ENCODE measurements around the gene NKAIN4.

Gene NKAIN4

DNA sequence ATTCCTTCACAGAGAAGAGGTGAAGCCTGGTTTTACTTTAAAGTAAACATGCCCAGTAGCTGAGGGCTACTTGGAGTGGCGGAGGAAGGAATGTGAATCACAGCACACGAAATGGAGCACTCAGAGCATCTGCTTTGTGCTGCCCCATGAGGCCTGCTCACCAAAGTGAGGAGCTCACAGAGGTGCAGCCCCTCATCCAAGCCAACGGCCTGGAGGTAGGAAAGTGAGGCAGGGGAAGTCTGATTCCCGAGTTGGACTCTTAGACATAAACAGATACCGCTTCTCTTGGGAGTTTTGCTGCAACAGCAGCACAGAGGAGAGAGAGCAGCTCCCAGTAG is 41.9 kb downstream of the NKAIN4 start:
- Histone ChIP-seq H3K27ac (no peak overlapping the region), H3K9me3 (no peaks in the 10 kb centered on the region), H3K27me3 (no peaks in the 10 kb centered on the region), H3K36me3 (peaks cover 11 to 72% (median 50%) of the 10 kb centered on the region in 3 donors), H3K4me3 (no peak overlapping the region), H3K4me1 (peaks cover 0 to 56% (median 34%) of the 10 kb centered on the region in 4 donors)
- intact Hi-C loops (cut with DNase I; ENCODE audit: low total_unique reads), result no loop called here
- DNase-seq, result no peak
- TF ChIP-seq, protein P1, sequence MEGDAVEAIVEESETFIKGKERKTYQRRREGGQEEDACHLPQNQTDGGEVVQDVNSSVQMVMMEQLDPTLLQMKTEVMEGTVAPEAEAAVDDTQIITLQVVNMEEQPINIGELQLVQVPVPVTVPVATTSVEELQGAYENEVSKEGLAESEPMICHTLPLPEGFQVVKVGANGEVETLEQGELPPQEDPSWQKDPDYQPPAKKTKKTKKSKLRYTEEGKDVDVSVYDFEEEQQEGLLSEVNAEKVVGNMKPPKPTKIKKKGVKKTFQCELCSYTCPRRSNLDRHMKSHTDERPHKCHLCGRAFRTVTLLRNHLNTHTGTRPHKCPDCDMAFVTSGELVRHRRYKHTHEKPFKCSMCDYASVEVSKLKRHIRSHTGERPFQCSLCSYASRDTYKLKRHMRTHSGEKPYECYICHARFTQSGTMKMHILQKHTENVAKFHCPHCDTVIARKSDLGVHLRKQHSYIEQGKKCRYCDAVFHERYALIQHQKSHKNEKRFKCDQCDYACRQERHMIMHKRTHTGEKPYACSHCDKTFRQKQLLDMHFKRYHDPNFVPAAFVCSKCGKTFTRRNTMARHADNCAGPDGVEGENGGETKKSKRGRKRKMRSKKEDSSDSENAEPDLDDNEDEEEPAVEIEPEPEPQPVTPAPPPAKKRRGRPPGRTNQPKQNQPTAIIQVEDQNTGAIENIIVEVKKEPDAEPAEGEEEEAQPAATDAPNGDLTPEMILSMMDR (IDR thresholded peaks at IDR 0.05), result no peak

DNA sequence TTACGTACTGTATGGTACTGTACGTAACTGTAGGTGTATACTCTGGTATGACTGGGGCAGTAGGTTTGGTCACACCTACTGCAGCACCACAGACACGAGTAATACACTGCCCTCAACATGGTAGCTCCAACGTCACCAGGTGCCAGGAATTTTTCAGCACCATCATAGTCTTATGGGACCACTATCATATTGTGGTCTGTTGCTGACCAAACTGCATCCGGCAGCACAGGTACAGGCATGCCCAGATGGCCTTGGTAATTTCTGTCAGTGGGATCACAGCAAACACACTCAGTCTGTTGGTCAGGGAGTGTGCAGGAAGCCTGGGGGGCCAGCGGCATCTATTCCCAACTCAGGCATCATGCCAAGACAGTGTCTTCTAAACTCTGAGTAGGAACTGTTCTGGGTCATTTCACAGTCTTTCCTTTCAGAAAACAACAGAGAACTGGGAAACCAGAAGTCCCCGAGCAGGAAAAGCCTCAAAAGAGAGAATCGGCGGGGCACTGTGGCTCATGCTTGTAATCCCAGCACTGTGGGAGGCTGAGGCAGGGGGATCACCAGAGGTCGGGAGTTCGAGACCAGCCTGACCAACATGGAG is 44.2 kb downstream of the NKAIN4 start:
- Histone ChIP-seq H3K36me3 (peaks cover 11 to 93% (median 65%) of the 10 kb centered on the region in 3 donors), H3K9me3 (no peaks in the 10 kb centered on the region), H3K27me3 (no peaks in the 10 kb centered on the region), H3K4me3 (no peak overlapping the region), H3K4me1 (peaks cover 0 to 48% (median 27%) of the 10 kb centered on the region in 4 donors), H3K27ac (no peak overlapping the region)
- no peak for DNase-seq
- TF ChIP-seq, protein P1 (IDR thresholded peaks at IDR 0.05), result no peak
- intact Hi-C loops (cut with DNase I; ENCODE audit: low total_unique reads), result no loop called here

DNA sequence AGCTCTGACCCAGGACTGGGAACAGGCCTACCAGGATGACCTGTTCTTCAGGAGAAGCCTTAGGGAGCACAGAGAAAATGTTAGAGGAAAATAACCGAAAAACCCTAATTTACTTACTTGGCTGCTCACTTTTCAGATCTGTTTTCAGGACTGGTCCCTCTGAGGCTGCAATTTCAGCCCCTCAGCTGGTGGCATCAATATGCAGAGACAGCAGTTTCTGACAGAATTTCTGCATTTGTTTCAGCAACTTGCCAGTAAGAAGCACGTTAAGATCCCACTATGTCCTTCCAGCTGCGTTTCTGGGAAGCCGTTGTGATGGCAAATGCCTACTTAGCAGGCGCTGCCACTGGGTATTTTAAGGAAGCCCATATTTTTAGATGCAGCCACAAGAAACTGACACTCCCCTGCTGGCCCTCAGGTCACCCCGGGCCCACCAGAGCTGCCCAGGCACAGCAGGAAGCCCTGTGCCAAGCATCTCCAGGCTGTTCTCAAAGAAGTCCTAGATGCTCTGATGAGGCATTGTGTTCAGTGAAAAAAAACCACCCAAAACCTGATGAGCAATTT is 45.8 kb downstream of the NKAIN4 start:
- Histone ChIP-seq H3K27me3 (no peaks in the 10 kb centered on the region), H3K9me3 (no peaks in the 10 kb centered on the region), H3K27ac (no peak overlapping the region), H3K36me3 (peaks cover 21 to 99% (median 82%) of the 10 kb centered on the region in 3 donors), H3K4me1 (peaks cover 0 to 32% (median 14%) of the 10 kb centered on the region in 4 donors), H3K4me3 (no peak overlapping the region)
- TF ChIP-seq, protein P1 (IDR thresholded peaks at IDR 0.05), result no peak
- intact Hi-C loops (cut with DNase I; ENCODE audit: low total_unique reads), result no loop called here
- no peak for DNase-seq

DNA sequence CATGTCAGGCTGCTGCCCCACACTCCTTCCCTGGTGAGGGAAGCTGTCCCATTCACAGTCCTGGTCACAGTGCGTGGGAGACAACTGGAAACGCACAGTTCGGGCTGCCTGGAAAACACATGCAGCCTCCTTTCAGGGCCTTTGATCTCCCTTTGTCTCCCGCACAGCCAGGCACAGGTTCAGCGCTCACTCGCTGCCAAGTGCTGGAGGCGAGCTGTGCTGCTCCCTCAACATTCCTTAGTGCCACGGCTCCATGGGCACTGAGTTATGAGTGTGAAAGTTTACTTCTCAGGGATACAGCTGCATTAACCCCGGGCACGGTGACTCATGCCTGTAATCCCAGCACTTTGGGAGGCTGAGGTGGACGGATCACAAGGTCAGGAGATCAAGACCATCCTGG is 47.4 kb downstream of the NKAIN4 start:
- TF ChIP-seq, protein P1 (IDR thresholded peaks at IDR 0.05), result no peak

DNA sequence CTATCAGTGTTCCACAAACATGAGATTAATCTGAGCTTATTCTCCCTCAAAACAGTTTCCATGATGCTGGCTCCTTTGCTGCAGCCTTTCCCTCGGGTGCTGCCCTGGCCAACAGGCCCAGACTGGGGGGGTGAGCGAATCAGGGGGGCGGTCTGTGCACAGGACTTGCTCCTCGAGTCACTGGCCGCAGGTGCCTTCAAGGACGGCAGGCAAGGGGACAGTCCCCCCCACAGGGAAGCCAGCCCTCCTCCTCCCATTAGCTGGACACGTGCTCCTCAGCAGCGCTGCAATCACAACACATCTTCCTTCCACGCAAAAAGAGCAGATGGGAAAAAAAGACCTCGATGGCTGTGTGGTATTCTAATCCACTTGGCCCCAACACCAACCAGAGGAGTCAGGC is 48.4 kb downstream of the NKAIN4 start:
- peaks cover 0 to 8% (median under 1%) of the 10 kb centered on the region in 4 donors for H3K4me1 ChIP-seq
- no peaks in the 10 kb centered on the region for H3K9me3 ChIP-seq
- peaks cover 39 to 99% (median 82%) of the 10 kb centered on the region in 3 donors for H3K36me3 ChIP-seq
- H3K27me3 ChIP-seq, result no peaks in the 10 kb centered on the region
- TF ChIP-seq, protein P1 (IDR thresholded peaks at IDR 0.05), result no peak
- no peak overlapping the region for H3K27ac ChIP-seq
- intact Hi-C loops (cut with DNase I; ENCODE audit: low total_unique reads), result no loop called here
- DNase-seq, result no peak
- no peak overlapping the region for H3K4me3 ChIP-seq

More for the DNA sequence above, 47.4 kb downstream of the NKAIN4 start:
- Histone ChIP-seq H3K36me3 (peaks cover 36 to 99% (median 85%) of the 10 kb centered on the region in 3 donors), H3K27ac (no peak overlapping the region), H3K4me1 (peaks cover 0 to 17% (median 4%) of the 10 kb centered on the region in 4 donors), H3K9me3 (no peaks in the 10 kb centered on the region), H3K4me3 (no peak overlapping the region), H3K27me3 (no peaks in the 10 kb centered on the region)
- intact Hi-C loops (cut with DNase I; ENCODE audit: low total_unique reads), result no loop called here
- DNase-seq, result no peak

Data from tibial artery (tissue), 4 donors.